K562 (cell line): ENCODE measurements around the gene MEF2C. TPM values are rescaled to one million over a fixed set of nuclear protein-coding genes. Genes with fewer than 3 reads are reported as not detected.

Experiments used
- CREB1 ChIP-seq, 2 experiments: sonication (generic) in 1 of 2; formaldehyde crosslinking in 1 of 2; IDR thresholded peaks; 2 replicates each; pipeline versions ENCODE4 v1.6.1 to v1.8.0; 2012 to 2022; ENCODE audit warnings: inconsistent platforms in 1 of 2, mild to moderate bottlenecking in 1 of 2, missing genetic modification reagents in 1 of 2, moderate library complexity in 1 of 2
- LEF1 ChIP-seq: fragments of 450-650 bp; IDR thresholded peaks from 2 replicates; pipeline ENCODE4 v1.6.1; 2016; ENCODE audit warnings: mild to moderate bottlenecking
- polyA plus RNA-seq, 8 experiments: library from polyadenylated mRNA; depleted of rRNA in 4 of 8; stranded (reverse) in 5 of 8; unstranded in 3 of 8; fragments of >200 nt; fragmentation: Nextera tagmentation in 2 of 8; fragmentation: Illumina TruSeq in 1 of 8; extraction: Ambion mirVana in 2 of 8; extraction: Trizol in 1 of 8; gene quantifications; 2 replicates each; pipeline versions ENCODE4 v1.2.1 to v1.2.3, GENCODE V29; 2011 to 2014; ENCODE audit warnings: inconsistent platforms in 1 of 8, missing spikeins in 1 of 8
- total RNA-seq, 7 experiments: library from RNA; depleted of rRNA in 6 of 7; stranded (reverse); fragments of >200 nt in 6 of 7; fragmentation: Illumina TruSeq in 2 of 7; extraction: Trizol in 2 of 7; gene quantifications; 2 replicates each; pipeline versions ENCODE4 v1.2.1 to v1.2.3, GENCODE V29; 2011 to 2021; ENCODE audit warnings: low replicate concordance in 1 of 7
- TF ChIP-seq, protein P1 (sequence below): fragments of 450-650 bp; IDR thresholded peaks from 2 replicates; pipeline ENCODE4 v1.6.1; 2016; ENCODE audit warnings: low read depth

Gene MEF2C
- total and polyA plus RNA-seq, 9 of the 15 experiments (the other 6 are each of a cell fraction or from before 2014, with no cell fraction given): 25.1 to 67.8 (median 58.3) TPM

DNA sequence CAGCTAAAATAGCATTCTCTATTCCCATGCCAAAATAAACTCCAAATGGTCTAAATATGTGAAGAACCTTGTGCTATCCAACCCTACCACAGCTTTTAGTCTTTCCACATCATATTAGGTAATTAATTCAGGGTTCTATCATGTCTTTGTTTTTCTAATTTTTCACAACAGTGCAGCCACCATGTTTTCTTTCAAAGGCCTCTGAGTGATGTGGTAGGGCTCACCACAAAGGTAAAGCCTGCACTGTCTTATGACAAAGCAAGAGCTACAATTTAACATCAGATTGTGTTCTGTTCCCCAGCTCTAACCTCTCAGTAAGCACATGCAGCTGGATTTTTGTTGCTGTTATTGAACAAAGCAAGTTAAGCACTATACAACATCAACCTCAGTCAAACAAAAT is 52.4 kb downstream of the MEF2C start (continued):
- no peak for TF ChIP-seq CREB1 (IDR thresholded peaks at IDR 0.05)
- no peak for TF ChIP-seq CREB1 (CRISPR knock-in tag; IDR thresholded peaks at IDR 0.05)
- TF ChIP-seq, protein P1, sequence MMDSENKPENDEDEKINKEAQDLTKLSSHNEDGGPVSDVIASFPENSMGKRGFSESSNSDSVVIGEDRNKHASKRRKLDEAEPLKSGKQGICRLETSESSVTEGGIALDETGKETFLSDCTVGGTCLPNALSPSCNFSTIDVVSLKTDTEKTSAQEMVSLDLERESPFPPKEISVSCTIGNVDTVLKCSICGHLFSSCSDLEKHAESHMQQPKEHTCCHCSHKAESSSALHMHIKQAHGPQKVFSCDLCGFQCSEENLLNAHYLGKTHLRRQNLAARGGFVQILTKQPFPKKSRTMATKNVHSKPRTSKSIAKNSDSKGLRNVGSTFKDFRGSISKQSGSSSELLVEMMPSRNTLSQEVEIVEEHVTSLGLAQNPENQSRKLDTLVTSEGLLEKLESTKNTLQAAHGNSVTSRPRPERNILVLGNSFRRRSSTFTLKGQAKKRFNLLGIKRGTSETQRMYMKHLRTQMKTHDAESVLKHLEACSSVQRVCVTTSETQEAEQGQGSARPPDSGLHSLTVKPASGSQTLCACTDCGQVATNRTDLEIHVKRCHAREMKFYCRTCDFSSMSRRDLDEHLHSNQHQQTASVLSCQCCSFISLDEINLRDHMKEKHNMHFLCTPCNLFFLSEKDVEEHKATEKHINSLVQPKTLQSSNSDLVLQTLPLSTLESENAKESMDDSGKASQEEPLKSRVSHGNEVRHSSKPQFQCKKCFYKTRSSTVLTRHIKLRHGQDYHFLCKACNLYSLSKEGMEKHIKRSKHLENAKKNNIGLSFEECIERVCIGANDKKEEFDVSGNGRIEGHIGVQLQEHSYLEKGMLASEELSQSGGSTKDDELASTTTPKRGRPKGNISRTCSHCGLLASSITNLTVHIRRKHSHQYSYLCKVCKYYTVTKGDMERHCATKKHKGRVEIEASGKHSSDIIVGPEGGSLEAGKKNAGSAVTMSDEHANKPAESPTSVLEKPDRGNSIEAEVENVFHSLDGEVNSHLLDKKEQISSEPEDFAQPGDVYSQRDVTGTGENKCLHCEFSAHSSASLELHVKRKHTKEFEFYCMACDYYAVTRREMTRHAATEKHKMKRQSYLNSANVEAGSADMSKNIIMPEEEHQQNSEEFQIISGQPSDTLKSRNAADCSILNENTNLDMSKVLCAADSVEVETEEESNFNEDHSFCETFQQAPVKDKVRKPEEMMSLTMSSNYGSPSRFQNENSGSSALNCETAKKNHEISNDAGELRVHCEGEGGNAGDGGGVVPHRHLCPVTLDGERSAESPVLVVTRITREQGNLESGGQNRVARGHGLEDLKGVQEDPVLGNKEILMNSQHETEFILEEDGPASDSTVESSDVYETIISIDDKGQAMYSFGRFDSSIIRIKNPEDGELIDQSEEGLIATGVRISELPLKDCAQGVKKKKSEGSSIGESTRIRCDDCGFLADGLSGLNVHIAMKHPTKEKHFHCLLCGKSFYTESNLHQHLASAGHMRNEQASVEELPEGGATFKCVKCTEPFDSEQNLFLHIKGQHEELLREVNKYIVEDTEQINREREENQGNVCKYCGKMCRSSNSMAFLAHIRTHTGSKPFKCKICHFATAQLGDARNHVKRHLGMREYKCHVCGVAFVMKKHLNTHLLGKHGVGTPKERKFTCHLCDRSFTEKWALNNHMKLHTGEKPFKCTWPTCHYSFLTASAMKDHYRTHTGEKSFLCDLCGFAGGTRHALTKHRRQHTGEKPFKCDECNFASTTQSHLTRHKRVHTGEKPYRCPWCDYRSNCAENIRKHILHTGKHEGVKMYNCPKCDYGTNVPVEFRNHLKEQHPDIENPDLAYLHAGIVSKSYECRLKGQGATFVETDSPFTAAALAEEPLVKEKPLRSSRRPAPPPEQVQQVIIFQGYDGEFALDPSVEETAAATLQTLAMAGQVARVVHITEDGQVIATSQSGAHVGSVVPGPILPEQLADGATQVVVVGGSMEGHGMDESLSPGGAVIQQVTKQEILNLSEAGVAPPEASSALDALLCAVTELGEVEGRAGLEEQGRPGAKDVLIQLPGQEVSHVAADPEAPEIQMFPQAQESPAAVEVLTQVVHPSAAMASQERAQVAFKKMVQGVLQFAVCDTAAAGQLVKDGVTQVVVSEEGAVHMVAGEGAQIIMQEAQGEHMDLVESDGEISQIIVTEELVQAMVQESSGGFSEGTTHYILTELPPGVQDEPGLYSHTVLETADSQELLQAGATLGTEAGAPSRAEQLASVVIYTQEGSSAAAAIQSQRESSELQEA: no peak
- no peak for TF ChIP-seq LEF1
